AG09309 (cell line): ENCODE results near the gene TK2.

ENCODE experiments used
- DNase-seq: peaks from one replicate; pipeline ENCODE4 v3.0.0-alpha.2; 2010; ENCODE audit warnings: low read depth
- H3K4me3 ChIP-seq: 2 replicates; pipeline ENCODE4 v1.5.1; 2011; ENCODE audit warnings: mild to moderate bottlenecking, low read depth, low read length, moderate library complexity; ENCODE audit not compliant: control insufficient read depth
- CTCF ChIP-seq: IDR thresholded peaks from 2 replicates; pipeline ENCODE4 v1.5.1; 2011; ENCODE audit warnings: mild to moderate bottlenecking, low read depth, low read length, inconsistent platforms; ENCODE audit not compliant: insufficient read depth, control insufficient read depth; ENCODE audit errors: missing control alignments

TK2 gene

DNA sequence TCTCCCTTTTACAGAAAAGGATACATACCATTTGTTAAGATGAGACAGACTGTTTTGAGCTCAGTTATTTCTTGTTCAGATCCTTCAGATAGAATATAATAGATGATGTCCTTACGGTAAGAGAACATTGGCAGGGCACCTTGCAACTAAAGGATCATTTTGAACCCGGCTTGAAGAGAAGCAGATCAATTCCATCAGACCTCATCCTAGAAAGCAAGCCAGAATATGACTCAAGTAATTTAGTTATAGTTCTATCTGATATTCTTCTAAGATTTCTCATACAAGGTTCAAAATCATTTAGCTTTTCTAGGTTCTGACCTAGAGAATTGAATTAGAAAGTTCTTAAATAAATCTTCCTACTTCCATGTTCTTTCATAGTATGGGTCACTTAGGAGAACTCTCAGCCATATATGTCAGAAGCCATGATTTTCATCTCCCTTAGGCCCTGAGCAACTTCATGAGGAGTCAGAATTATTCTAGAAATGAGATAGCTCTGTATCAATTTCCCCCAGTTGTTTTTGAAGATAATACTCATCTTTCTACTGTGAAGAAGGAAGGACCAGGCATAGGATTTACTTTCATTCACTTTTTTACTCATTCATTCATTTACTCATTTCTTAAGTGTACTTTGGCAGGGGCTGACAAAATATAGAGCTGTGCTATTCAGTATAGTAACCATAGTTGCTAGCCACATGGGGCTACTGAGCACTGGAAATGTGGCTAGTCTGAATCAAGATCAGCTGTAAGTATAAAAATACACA, 13.8 kb upstream of the TK2 start:
- no peak for DNase-seq
- TF ChIP-seq CTCF = no peak
- H3K4me3 ChIP-seq = no peak overlapping the region

GRCh38 chr16:66562986-66563385, 13.1 kb upstream of the TK2 start:
- H3K4me3 ChIP-seq = no peak overlapping the region
- no peak for TF ChIP-seq CTCF
- no peak for DNase-seq

GRCh38 chr16:66562409-66562808, 12.5 kb upstream of the TK2 start:
- DNase-seq = no peak
- no peak overlapping the region for H3K4me3 ChIP-seq
- no peak for TF ChIP-seq CTCF

- no peak overlapping the region for H3K4me3 ChIP-seq
- TF ChIP-seq CTCF = no peak
- no peak for DNase-seq
Measured at GRCh38 chr16:66561381-66562080, 11.6 kb upstream of the TK2 start.

- no peak for TF ChIP-seq CTCF
- no peak overlapping the region for H3K4me3 ChIP-seq
- DNase-seq = no peak
Measured at GRCh38 chr16:66560107-66560506, 10.2 kb upstream of the TK2 start.

- no peak overlapping the region for H3K4me3 ChIP-seq
- no peak for TF ChIP-seq CTCF
Measured at GRCh38 chr16:66554495-66554894, 4.6 kb upstream of the TK2 start.

More at GRCh38 chr16:66554495-66554894, 4.6 kb upstream of the TK2 start:
- no peak for DNase-seq
